Activated CD8-positive, alpha-beta memory T cell treated with anti-CD3 and anti-CD28 coated beads for 24 hours (primary cell): ENCODE measurements around the gene CTIF.

Experiments
- DNase-seq: peaks from one replicate; pipeline ENCODE4 v3.0.0-alpha.2; 2020

Gene CTIF

DNA sequence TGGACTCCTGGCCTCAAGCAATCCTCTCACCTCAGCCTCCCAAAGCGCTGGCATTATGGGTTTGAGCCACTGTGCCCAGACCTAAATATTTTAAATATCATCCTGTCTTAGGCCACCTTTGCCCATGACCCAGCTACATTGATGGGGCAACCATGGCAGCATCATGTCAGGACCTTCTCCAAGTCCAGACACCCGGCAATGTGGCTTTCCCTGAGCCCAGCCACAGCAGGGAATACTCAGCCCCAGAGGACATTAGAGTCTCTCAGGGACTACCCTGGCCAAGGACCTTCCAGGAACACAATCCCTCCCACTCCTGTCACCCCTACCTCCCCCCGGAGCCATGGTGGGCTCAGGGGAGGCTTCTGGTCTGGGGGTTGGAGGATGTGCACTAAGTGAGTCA is 339.1 kb downstream of the CTIF start:
- no peak for DNase-seq

GRCh38 chr18:48878471-48878870 is 339.6 kb downstream of the CTIF start:
- no peak for DNase-seq

DNA sequence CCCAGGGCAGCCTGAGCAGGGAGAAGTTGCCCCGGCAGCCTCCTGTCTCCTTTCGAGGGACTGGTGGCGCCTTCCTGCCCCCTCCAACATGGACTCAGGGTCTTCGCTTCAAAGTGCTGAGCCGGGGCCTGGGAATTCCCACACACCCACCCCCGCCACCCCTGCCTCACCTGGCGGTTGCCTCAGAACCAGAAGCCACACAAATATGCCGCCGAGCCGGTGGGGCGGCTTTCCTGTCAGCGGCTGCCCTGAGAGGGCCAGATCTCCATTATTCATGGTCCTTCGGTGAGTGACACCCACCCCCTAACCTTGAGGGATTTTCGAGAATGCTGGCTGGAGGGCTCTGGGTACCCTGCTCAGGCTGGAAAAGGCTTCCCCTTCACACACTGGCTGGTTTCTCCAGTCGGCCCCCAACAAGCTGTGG is 340.2 kb downstream of the CTIF start:
- DNase-seq, result no peak

GRCh38 chr18:48880931-48881330 is 342.1 kb downstream of the CTIF start:
- no peak for DNase-seq

DNA sequence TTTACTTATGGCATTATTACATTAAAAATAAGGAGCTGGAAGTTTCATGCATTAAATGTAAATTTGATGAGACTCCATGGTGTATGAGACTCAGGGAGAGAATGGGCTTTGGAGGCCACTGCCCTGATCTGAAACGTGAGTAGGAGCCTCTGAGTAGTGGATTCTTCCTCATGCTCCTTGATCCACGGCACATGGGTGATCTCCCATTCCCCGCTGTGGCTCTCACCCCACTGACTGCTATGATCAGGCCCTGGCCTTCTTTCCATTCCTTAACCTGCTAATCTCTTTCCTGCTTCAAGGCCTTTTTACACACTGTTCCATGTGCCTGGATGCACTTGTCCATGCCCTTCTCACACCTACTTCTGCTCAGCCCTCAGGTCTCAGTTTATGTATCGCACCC is 343.5 kb downstream of the CTIF start:
- DNase-seq, result no peak

GRCh38 chr18:48884306-48884705 is 345.5 kb downstream of the CTIF start:
- DNase-seq, result no peak

GRCh38 chr18:48884771-48885170 is 345.9 kb downstream of the CTIF start:
- DNase-seq, result no peak

DNA sequence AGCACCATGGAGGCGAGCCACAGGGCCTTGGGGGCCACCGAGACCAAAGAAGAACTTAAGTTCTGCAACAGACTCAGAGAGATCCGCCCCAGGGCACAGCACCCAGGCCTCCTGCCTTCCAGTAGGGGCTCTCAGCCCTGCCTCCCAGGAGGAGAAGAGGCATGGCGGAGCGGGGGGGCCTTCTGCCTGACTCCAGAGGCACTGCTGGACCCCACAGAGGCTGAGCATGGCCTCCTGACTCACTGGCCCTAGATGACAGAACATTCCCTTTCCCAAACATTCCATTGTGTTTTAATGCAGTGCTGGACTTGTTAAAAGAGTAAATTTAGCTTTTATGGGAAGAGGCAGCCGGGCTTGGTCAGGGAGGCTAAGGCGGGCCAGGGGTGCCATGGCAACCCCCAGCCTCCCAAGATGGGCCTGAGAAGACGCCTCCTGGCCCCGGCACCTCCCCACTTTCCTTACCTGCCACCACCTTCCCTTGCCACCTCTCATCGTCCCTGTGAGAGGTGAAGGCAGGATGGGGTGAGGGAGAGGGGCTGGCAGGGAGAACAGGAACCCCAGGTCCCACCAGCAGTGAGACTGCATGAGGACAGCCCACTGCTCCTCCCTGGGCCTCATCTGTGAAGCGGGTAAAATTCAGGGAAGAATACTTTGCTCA is 346.6 kb downstream of the CTIF start:
- no peak for DNase-seq

DNA sequence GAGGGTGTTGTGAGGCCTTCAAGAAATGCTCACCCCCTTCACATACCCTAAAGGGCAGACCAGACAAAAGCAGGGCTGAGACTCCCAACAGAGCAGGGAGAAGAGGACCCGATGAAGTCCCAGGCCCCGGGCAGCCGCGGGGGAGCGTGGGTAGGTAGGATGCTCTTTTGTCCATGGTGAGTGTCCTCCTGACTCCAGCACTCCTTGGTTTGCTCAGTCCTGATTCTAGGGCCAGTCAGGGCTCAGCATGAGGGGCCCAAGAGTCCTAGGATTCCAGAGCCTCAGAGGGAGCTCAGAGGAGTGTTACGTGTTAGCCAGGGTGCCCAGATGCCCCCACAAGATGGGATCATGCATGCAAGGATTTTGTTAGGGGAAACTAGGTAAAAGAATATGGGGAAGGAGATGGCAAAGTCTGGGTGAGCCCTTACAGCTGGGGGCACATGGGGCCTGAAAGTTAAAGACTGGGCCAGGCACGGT is 347.1 kb downstream of the CTIF start:
- no peak for DNase-seq

DNA sequence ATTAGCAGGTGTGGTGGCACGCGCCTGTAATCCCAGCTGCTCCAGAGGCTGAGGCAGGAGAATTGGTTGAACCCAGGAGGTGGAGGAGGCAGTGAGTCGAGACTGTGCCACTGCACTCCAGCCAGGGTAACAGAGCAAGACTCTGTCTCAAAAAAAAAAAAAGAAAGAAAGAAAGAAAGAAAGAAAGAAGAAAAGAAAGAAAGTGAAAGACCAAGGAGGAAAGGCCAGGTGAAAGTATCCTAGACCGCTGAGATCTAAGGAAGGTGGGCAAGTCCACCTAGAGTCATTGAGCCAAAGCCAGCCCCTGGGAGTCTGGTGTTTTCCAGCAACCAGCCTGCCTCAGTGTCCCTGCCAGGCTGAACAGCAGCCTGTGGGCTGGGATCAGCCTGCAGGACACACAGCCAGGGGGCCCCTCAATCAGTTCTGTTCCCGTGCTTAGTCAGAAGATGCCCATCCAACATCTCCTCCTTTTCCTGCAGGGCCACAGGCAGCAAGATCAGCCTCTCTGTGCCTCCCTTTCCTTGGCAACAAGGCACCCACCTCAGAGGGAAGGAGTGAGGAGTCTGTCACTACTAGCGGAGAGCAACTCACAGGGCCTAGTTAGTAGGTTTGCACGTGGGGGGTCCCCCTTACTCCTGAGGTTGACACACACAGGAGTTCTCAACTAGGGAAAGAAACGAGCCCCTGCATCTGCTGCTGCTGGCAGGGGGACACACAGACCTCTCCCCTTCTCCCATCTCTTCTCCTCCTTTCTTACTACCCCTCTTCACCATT is 347.9 kb downstream of the CTIF start:
- no peak for DNase-seq

- DNase-seq, result no peak
Observed at GRCh38 chr18:48887294-48887904, 348.6 kb downstream of the CTIF start.

DNA sequence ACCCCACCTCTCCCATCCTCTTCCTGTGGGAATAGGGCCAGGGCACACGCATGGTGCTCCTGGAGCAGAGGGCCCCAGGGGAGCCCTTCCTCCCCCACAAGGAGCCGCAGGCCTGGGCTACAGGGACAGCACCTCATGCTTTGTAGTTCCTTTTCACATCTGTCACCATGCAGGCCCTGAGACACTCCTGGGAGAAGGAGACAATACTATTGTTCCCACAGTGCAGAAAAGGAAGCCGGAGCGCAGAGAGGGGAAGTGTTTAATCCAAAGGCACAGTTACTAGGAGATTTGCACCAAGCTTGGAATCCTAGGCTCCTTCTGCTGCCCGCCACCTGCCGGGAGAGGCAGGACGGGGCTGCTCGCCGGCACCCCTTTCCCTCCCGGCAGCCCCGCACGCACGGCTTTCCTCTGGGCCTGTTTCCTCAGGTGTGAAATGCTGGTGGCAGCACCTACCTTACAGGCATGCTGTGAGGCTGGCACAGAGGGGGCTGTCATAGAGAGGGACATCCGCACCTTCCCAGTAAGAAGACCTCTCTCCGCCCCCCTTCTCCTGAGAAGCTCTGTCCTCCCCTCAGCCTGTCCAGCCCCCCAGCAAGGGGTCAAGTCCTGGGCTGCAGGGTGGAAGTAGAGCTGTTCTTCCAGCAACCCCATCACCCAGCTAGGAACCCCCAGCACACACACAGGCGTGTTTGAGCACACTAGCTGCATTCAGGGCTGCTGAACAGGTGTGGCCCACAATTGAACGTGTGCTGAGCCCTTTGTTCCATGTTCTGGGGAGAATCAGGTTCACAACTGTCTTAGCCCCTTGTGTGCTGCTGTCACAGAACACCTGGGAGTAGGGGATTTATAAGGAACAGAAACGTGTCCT is 349.3 kb downstream of the CTIF start:
- no peak for DNase-seq

GRCh38 chr18:48888773-48889080 is 349.9 kb downstream of the CTIF start:
- no peak for DNase-seq

DNA sequence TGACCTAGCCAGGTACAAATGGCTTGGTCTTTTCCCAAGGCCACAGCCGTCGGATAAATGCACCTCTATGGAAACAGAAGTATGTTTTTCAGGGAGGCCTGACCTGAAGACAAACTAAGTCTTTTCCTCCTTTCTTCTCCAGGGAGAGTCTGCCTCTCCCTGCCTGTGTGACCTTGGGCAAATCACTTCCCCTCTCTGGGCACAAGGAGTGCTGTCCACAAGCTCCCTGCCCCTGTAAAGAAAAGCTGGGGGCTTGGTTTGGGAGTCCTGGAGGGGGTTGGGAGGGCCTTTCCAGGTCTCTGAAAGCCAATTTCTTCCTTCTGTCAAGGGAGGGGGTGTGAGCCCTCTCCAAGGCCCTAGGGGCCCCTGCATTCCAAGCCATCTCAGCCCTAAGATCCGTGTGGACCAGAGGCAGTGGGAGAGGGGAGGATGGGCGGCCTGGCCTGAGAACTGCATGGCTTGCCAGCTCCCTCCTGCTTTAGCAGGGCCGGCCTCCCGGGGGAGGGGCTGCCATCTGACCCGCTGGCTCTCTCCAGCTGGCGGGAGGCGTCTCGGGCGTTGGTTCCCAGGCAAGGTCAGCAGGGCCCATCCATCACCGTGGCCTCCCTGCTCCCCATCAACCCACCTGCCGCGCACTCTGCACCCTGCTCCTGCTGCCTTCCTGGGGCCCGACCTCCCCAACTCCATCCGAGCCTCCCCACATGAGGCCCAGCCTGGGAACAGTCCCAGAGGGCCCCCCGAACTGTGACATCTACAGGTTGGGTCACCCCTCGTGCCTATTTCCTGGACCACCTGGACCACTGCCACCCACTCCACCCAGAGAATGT is 350.5 kb downstream of the CTIF start:
- no peak for DNase-seq

DNA sequence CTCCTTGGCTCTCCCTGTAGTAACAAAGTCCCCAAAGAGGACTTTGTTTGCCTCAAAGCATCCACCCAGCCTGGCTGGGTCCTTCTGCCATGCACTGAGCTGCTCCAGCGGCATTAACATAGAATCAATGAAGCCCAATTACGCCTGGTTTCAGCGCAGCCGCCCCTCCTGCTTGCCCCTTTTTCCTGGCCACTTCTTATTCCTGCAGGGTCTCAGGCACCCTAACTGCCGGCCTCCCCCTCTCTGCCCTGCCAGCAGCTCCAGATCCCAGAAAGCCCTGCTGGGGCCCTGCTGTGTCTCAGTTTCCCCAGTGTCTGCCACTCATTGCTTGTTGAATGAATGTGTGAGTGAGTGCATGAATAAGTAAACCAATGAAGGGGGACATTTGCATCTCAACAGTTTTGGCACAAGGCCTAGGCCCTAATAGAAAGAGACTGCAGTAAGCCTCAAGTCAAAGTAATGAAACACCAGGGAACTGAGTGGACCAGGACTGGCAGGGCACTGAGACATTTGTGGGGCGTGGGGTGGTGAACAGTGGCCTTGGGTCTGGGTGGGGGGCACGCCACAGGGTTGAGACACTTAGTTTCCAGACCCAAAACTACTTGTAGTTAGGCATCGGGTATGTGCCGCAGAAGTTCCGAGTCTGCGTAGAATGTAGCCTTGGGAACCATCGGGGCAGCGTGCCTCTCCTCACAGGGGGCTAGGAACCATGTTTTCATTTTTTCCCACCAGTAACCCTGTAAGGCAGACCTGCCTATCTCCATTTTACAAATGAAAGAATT is 351.3 kb downstream of the CTIF start:
- no peak for DNase-seq

DNA sequence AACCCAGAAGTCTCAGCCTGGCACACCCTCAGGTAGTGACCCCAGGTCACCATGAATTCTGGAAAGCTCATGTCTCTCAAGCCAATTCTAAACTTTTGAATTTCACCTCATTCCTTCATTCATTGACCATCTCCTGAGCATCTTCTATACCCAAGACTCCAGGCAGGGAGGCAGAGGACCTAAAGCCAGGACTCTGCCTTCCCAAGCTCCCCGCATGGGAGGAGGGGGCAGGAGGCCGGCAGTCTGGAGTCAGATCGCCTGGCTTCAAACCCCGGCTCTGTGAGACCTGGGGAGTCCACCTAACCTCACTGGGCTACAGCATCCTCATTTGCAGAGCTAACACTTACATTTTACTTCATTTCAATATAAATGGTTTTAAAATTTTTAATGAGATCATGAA is 352.9 kb downstream of the CTIF start:
- no peak for DNase-seq

- no peak for DNase-seq
Observed at GRCh38 chr18:48892146-48892855, 353.5 kb downstream of the CTIF start.

GRCh38 chr18:48893061-48893607 is 354.3 kb downstream of the CTIF start:
- no peak for DNase-seq

- DNase-seq, result no peak
Observed at GRCh38 chr18:48893608-48894600, 355.1 kb downstream of the CTIF start.
